Central memory CD4-positive, alpha-beta T cell (primary cell): ENCODE data around the gene COBL.

Source experiments
- DNase-seq: peaks from one replicate; pipeline ENCODE4 v3.0.0; 2022

Gene COBL

DNA sequence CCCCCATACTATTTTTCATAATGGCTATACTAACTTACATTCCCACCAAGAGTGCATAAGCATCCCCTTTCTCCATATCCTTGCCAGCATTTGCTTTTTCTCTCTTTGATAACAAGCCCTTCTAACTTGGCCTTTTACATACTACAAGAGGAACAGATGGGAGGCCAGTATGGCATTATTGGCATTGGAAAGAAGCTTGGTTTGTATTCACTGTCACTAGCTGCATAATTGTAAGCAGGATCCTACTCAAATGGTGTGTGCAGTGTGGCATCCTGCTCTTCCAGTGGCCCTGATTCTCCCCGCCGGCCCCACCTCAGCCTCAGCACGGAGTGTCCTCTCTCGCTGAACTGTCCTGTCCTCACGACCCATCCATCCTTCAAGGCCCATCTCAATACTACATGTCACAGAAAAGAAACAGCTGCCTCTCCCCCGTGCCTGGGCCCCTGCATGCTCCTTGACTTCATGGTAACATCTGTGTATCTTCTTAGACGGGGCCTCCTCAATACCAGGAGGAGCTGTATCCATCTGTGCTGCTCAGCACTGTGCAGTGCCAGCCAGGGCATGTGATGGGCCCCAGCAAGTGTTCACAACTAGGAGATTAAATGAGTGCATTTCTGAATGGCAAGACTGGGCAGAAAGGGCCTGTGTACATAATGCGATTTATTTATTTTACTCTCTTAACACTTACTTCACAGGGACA, 205.2 kb downstream of the COBL start:
- no peak for DNase-seq

DNA sequence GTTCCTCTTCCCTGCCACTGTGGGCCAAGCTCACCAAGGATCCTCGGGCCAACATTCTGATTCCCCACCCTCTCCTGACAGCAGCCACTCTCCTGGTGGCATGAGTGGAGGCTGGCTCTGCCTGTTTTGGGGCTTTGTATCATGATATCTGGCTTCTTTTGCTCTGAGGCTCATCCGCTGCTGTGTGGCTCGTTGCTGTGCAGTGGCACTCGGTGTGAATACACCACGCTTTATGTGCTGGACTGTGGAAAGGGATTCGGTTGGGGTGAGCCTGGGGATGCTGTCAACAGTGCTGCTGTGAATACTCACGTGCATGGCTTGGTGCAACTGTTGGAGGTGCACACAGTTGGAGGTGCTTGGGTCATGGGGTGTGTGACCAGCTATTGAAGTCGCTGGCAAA, 208.5 kb downstream of the COBL start:
- DNase-seq: no peak

DNA sequence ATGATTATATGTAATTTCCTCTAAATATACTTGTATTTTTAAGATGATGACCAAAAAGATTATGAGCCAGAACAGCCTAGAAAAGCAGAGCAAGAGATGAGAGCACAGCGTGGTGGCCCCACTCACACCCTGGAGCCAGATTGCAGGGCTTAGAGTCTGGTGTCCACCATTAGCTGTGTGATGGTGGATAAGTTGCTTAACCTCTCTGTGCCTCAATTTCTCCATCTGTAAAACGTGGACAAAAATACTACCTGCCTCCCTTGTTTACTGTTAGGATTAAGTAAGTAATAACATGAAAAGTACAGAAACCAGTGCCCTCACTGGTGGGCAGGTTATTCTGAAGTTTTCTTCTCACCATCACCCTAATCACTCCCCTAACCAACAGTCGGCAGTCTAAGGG, 212.3 kb downstream of the COBL start:
- no peak for DNase-seq

- DNase-seq: no peak
These were observed 212.9 kb downstream of the COBL start for GRCh38 chr7:51103718-51104117.

- DNase-seq: no peak
These were observed 213.8 kb downstream of the COBL start for GRCh38 chr7:51102828-51103227.

DNA sequence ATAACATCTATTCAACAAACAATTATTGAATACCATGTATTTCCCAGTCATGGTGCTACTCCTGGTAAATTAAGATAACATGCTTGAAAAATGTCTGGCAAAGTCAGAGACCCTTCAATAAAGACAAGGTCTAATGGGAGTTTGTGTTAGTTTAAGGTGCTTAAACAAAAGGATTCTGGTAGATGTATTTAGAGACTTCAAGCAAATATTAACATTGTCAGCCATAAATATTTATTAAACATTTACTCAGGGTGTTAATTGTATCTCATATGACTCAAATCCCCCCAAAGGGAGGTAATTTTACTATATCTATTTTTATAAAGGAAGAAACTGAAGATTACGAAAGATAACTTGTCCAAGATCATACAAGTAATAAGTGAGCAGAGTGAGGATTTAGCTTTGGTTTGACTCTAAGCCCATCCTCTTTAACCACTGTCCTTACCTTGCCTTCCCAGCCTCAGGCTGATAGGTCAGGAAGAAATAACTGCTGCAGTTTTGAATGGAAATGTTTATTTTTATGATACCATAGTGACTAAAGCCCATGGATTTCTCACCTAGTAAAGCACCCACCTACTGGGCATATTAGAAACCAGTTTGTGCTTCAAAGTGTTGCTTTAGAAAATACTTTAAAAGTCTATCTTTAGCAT, 215.4 kb downstream of the COBL start:
- no peak for DNase-seq

- DNase-seq: no peak
These were observed 226.2 kb downstream of the COBL start for GRCh38 chr7:51090411-51090810.

DNA sequence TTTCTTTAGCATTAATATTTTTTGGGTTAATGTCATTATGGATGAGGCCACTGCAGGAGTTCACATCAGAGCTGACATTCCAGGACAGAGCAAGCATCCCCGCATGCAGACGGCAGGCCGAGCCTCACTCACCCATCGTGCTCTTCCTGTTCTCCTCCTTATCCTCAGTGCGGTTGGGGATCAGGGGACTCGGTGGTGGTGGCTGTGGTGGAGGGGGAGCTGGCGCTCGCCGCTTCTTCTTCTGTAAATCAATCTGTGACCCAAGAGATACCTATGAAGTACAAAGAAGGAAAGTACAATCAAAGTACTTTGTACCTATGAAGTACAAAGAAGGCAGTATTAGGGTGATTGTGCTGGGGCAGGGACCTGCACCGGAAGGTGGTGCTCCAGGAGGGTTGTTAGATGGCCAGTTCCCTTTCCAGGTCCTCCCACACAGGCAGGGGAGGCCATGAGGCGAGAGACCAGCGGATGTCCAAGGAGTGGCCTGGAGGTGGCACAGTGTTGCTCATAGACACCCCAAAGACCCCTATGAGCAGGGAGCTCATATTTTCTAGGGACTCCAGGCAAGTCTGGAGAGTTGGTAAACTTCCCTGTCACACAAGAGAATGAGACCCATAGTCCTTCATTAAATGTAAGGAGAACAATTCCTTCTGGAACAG, 231.4 kb downstream of the COBL start:
- DNase-seq: no peak

DNA sequence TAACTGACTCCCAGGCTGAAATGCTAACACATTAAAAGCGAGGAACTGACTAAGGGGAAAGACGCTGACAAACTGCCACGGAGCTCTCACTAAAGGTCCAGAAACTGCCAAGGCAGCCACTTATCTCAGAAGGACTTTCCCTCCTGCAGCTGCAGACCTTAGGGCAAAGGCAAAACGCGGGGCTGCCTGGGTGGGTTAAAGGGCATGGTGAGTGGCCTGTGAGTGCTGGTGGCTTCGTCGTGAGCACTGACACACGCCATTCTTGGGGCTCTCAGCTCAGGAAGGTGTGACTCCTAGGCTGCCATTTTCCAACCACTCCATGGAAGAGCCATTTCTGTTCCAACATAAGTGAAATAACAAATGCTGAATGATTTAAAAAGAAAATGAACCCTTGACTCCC, 232.5 kb downstream of the COBL start:
- no peak for DNase-seq

DNA sequence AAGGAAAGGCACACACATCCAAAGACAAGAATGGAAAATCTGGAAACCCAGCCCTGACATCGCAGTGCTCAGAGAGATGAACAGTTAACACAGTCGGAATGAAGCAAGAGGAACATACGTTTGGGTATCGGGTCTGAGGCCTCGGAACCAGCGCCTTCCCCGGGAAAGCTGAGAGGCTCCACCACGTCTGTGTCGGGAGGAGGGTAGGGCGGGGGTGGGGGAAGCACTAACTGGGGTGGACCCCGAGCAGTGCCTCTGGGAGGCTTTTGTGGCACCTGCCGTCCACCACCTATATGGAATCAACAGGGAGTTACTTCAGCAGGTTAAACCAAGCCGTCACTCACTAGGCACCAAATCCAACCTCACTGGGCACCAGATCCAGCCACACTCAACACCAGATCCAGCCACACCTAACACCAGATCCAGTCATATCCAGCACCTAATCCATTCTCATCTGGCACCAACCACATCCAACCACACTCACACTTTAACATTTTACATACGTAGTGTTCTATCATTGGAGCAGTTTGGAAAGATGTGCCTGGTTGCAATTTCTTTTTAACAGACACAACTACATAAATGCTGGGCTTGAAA, 233.6 kb downstream of the COBL start:
- no peak for DNase-seq

DNA sequence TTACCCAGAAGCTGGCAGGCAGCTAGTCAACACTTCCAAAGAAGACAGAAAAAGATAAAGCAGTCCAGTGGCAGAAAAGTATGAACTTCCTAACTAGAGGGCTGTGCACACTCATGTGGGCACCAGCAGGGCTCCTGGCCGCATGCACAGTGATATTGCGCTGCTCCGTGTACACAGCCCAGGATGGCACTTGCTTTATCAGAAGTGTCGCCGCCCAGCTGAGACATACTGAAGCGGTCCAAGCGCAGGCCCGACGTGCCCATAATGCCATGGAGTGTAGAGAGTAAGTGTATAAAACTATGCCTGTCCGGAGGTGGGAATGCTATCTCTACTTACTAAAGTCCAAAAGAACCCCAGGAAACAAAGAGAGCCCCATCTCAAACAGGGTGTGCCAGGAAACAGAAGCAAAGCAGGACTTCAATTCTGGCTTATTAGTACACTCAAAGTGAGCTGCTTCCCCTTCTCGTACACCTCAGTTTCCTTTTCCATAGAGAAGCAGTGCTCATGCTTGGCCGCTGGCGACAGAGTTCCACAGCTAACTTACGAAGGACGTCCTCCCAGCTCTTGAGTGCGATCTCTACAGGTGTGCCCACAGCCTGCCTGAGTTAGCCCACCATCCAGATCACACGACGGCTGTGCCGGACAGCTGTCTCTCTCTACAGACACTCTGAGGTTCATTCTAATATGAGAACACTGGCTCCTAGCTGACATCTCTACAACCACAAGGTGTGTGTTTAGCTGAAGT, 234.3 kb downstream of the COBL start:
- no peak for DNase-seq

- DNase-seq: no peak
These were observed 235.2 kb downstream of the COBL start for GRCh38 chr7:51081270-51081890.

GRCh38 chr7:51080622-51081269, 235.9 kb downstream of the COBL start:
- no peak for DNase-seq

- DNase-seq: no peak
These were observed 236.4 kb downstream of the COBL start for GRCh38 chr7:51080216-51080615.

DNA sequence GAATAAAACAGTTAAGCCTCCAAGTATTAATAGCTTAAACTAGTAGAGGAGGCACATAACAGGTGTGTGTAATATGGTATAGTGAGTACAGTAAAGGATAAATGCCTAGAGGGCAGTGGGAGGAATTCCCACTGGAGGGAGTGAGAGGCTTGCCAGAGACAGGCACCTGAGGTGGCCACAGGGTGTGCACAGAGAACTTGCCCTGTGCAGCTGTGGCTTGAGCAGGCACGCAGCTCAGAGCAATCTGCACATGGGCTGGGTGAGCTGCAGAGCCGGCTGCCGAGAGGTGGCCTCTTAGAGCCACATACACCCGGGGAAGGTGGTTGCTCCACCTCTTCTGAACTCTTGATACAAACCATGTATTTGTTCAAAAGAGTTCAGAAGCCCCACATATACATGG, 237.1 kb downstream of the COBL start:
- no peak for DNase-seq

DNA sequence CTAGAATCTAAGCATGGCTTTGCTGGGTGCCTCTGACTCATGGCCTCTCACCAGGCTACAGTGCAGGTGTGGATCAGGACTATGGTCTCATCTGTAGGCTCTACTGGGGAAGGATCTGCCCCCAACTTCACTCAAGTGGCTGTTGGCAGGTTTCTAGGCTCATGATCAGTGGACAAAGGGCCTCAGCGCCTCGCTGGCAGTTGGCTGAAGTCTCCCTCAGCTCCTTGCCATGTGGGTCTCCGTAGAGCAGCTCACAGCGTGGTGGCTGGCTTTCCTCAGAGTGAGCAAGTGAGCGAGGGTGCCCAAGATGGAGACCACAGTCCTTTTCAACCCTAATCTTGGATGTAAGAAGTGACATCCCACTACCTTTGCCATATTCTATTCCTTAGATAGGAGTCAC, 238.0 kb downstream of the COBL start:
- no peak for DNase-seq

GRCh38 chr7:51077987-51078370, 238.6 kb downstream of the COBL start:
- DNase-seq: no peak

DNA sequence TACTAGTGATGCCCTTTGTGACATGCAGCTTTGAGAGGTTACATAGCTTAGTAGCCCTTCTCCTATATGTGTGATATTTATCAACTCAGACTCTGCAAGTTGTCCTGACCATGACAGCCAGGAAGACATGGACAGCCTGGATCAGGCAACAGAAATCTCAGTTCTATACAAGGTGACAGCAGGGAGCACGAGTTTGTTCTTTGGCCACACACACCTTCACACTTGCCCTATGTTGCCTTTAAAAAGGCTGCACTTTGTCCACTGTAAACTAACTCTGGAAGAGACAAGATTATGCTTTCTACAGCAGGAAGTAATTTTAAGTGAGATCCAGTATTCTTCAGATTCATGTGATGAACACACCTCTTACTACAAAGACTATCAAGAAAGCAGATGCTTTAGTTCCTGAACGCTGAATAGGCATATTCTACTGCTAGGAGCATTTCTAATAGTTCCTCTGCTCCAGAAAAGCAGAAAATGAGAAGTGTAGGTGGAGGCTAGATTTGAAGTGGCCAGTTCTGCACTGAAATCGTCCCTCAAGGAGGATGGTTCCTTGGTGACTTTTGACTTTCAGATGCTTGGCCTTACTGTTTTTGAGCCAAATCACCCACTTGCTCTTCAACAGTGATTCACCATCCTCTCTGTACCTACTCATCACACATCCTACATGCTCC, 239.2 kb downstream of the COBL start:
- no peak for DNase-seq

GRCh38 chr7:51075681-51076580, 240.7 kb downstream of the COBL start:
- no peak for DNase-seq

DNA sequence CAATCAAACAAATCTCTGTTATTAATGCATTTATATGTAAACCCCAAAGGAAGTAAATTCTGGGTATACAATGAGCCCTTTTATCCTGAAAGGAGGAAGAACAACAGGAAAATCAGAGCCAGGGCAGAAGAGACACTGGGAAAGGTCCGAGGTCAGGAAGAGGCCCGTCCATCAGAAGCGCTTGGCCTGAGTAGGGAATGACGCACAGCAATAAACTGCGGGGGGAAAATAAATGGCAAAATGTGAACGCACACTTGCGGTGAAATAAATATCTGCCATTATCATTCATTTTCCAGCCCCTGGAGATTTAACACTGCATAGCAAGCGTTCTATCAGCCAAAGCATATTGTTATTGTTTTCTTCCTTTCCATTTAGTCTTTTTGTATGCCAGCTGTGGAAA, 243.4 kb downstream of the COBL start:
- DNase-seq: no peak

GRCh38 chr7:51072281-51072680, 244.3 kb downstream of the COBL start:
- DNase-seq: no peak
